OCI-LY3 (cell line): ENCODE results near the gene MFAP2.

Source experiments
- H2AFZ ChIP-seq: fragments of 200-600, 300-600 bp; shearing (Covaris generic); 2 replicates; pipeline ENCODE4 v1.6.0; 2014; ENCODE audit warnings: antibody characterized with exemption, low read depth, low read length
- H3K27ac ChIP-seq: fragments of 200-600, 300-600 bp; sonication (generic); 2 replicates; pipeline ENCODE4 v1.5.1; 2014; ENCODE audit warnings: mild to moderate bottlenecking, low read length, moderate library complexity, mixed read lengths
- H3K27me3 ChIP-seq: fragments of 200-600, 300-600 bp; sonication (generic); 2 replicates; pipeline ENCODE4 v1.6.1; 2014; ENCODE audit warnings: low read depth, low read length, mixed read lengths
- H3K36me3 ChIP-seq: fragments of 200-600, 300-600 bp; sonication (generic); replicated peaks from 2 replicates; pipeline ENCODE3; 2014; ENCODE audit warnings: low read depth, low read length, mixed read lengths
- H3K4me1 ChIP-seq: fragments of 300-600, 200-600 bp; sonication (generic); 2 replicates; pipeline ENCODE4 v1.6.1; 2014; ENCODE audit warnings: low read length, mixed read lengths
- H3K4me2 ChIP-seq: fragments of 200-600, 300-600 bp; sonication (generic); 2 replicates; pipeline ENCODE4 v1.6.1; 2014; ENCODE audit warnings: low read length, mixed read lengths
- H3K4me3 ChIP-seq: fragments of 300-600, 200-600 bp; sonication (generic); 2 replicates; pipeline ENCODE4 v1.5.1; 2014; ENCODE audit warnings: antibody characterized with exemption, mild to moderate bottlenecking, low read length, moderate library complexity
- H3K79me2 ChIP-seq: fragments of 300-600, 200-600 bp; shearing (Covaris generic); 2 replicates; pipeline ENCODE4 v1.6.1; 2014; ENCODE audit warnings: mild to moderate bottlenecking, low read length, mixed read lengths
- H3K9ac ChIP-seq: fragments of 300-600, 200-600 bp; shearing (Covaris generic); 2 replicates; pipeline ENCODE4 v1.6.0; 2014; ENCODE audit warnings: mild to moderate bottlenecking, low read length, moderate library complexity
- H3K9me3 ChIP-seq: fragments of 200-600, 300-600 bp; shearing (Covaris generic); 2 replicates; pipeline ENCODE4 v1.6.1; 2014; ENCODE audit warnings: low read length, mixed read lengths; ENCODE audit not compliant: insufficient read depth
- H4K20me1 ChIP-seq: fragments of 200-600, 300-600 bp; sonication (generic); 2 replicates; pipeline ENCODE4 v1.6.1; 2016; ENCODE audit warnings: low read length, mixed read lengths; ENCODE audit not compliant: insufficient read depth
- CTCF ChIP-seq: fragments of 200-600, 300-600 bp; sonication (generic); IDR thresholded peaks from 2 replicates; pipeline ENCODE4 v1.5.1; 2014; ENCODE audit warnings: antibody characterized with exemption, low read length, low read depth
- EZH2phosphoT487 ChIP-seq: fragments of 200-600 bp; shearing (Covaris generic); IDR thresholded peaks from 2 replicates; pipeline ENCODE4 v1.6.1; 2018; ENCODE audit warnings: antibody characterized with exemption, mixed run types, low read depth

Gene MFAP2

GRCh38 chr1:16961297-16962133 is 18.9 kb downstream of the MFAP2 start:
- no peak for TF ChIP-seq EZH2phosphoT487
- TF ChIP-seq CTCF, result no peak
- no peak overlapping the region for H3K4me2 ChIP-seq
- no peak overlapping the region for H3K9ac ChIP-seq
- H2AFZ ChIP-seq, result no peak overlapping the region
- H3K27ac ChIP-seq, result no peak overlapping the region
- H3K36me3 ChIP-seq, result no peaks in the 10 kb centered on the region
- no peaks in the 10 kb centered on the region for H3K79me2 ChIP-seq
- no peaks in the 10 kb centered on the region for H3K4me1 ChIP-seq
- H3K4me3 ChIP-seq, result no peak overlapping the region
- no peaks in the 10 kb centered on the region for H4K20me1 ChIP-seq
- H3K27me3 ChIP-seq, result no peaks in the 10 kb centered on the region
- no peaks in the 10 kb centered on the region for H3K9me3 ChIP-seq

- Histone ChIP-seq H3K27ac (no peak overlapping the region), H4K20me1 (no peaks in the 10 kb centered on the region), H3K9ac (no peak overlapping the region), H3K27me3 (no peaks in the 10 kb centered on the region), H2AFZ (no peak overlapping the region), H3K9me3 (no peaks in the 10 kb centered on the region), H3K4me1 (no peaks in the 10 kb centered on the region), H3K36me3 (no peaks in the 10 kb centered on the region), H3K79me2 (no peaks in the 10 kb centered on the region), H3K4me2 (peak overlapping the region; percentile 32; the same call in 1 of the 2 replicates), H3K4me3 (peak overlapping the region; percentile 47)
- no peak for TF ChIP-seq EZH2phosphoT487
- no peak for TF ChIP-seq CTCF
Measured at GRCh38 chr1:16960560-16961296, 19.7 kb downstream of the MFAP2 start.

DNA sequence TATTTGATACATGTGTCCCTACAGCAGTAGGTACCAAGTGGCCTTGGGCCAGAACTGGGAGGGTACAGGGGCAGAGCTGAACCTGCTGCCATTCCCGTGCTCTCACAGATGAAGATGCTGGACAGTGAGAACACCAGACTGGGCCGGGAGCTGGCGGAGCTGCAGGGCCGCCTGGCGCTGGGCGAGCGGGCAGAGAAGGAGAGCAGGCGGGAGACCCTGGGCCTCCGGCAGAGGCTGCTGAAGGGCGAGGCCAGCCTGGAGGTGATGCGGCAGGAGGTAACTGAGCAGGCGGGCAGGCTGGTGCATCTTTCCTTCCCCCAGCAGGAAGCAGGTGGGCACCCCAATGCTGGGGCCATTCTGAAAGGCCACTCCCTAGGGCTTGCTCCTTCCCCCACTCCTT is 21.9 kb downstream of the MFAP2 start:
- Histone ChIP-seq H3K9ac (no peak overlapping the region), H2AFZ (no peak overlapping the region), H3K79me2 (no peaks in the 10 kb centered on the region), H3K4me1 (no peaks in the 10 kb centered on the region), H3K9me3 (no peaks in the 10 kb centered on the region), H3K36me3 (no peaks in the 10 kb centered on the region), H3K27me3 (no peaks in the 10 kb centered on the region), H3K4me2 (no peak overlapping the region), H4K20me1 (no peaks in the 10 kb centered on the region), H3K4me3 (no peak overlapping the region), H3K27ac (no peak overlapping the region)
- TF ChIP-seq CTCF, result no peak
- no peak for TF ChIP-seq EZH2phosphoT487

- H3K4me1 ChIP-seq, result no peaks in the 10 kb centered on the region
- no peak overlapping the region for H3K4me2 ChIP-seq
- no peak overlapping the region for H3K9ac ChIP-seq
- no peaks in the 10 kb centered on the region for H3K27me3 ChIP-seq
- H2AFZ ChIP-seq, result no peak overlapping the region
- no peak for TF ChIP-seq EZH2phosphoT487
- TF ChIP-seq CTCF, result no peak
- H3K4me3 ChIP-seq, result no peak overlapping the region
- H3K36me3 ChIP-seq, result no peaks in the 10 kb centered on the region
- H4K20me1 ChIP-seq, result no peaks in the 10 kb centered on the region
- no peaks in the 10 kb centered on the region for H3K9me3 ChIP-seq
- no peaks in the 10 kb centered on the region for H3K79me2 ChIP-seq
- H3K27ac ChIP-seq, result no peak overlapping the region
Measured at GRCh38 chr1:16957731-16958130, 22.7 kb downstream of the MFAP2 start.
